Prostate gland (tissue), 2 donors: ENCODE measurements around the gene PPM1K. TPM values are rescaled to one million over a fixed set of nuclear protein-coding genes. Genes with fewer than 3 reads are reported as not detected.

Experiments
- DNase-seq: peaks from one replicate; pipeline ENCODE4 v3.0.0-alpha.2; 2019; ENCODE audit warnings: low spot score
- H3K27ac ChIP-seq, 2 donors: fragments of 200-600 bp; sonication (generic); 2 replicates each; pipeline ENCODE4 v1.5.1; 2017 to 2019
- H3K27me3 ChIP-seq: fragments of 200-600 bp; sonication (generic); replicated peaks from 2 replicates; pipeline ENCODE4 v1.5.1; 2019; ENCODE audit not compliant: insufficient read depth
- H3K36me3 ChIP-seq, 2 donors: fragments of 200-600 bp; sonication (generic); 1 replicate in 1 of 2; 2 replicates in 1 of 2; pipeline versions ENCODE4 v1.5.1 to v1.8.1; 2017 to 2019
- H3K4me1 ChIP-seq: fragments of 200-600 bp; sonication (generic); replicated peaks from 2 replicates; pipeline ENCODE4 v1.5.1; 2019
- H3K4me3 ChIP-seq, 2 donors: fragments of 200-600 bp; sonication (generic); 2 replicates each; pipeline ENCODE4 v1.5.1; 2017 to 2019
- H3K9me3 ChIP-seq: fragments of 200-600 bp; sonication (generic); 2 replicates; pipeline ENCODE4 v1.5.1; 2017
- POLR2A ChIP-seq: fragments of 450-650 bp; IDR thresholded peaks from one replicate; pipeline ENCODE4 v1.6.1; 2016; ENCODE audit warnings: antibody characterized with exemption, mild to moderate bottlenecking
- POLR2AphosphoS5 ChIP-seq: sonication (generic); formaldehyde crosslinking; IDR thresholded peaks from one replicate; pipeline ENCODE4 v1.6.1; 2017; ENCODE audit warnings: antibody characterized with exemption
- WGBS: methylation state at CpG from one replicate; pipeline ENCODE4 v1.1.5; 2018; 5-methylcytosine and 5-hydroxymethylcytosine counted together
- intact Hi-C: fragments of 100-400 bp; cut with DNase I; formaldehyde crosslinking; loops from one replicate; pipeline ENCODE4 v1.14.2; 2022
- total RNA-seq, 2 donors: library from RNA; depleted of rRNA; stranded (reverse); fragments of >200 nt; gene quantifications; one replicate each; pipeline ENCODE4 v1.1.0, GENCODE V29; 2016
- TF ChIP-seq, protein P1 (sequence below), 4 experiments: fragments of 200-600 bp in 2 of 4; fragments of 450-650 bp in 2 of 4; sonication (generic) in 2 of 4; IDR thresholded peaks; 1 replicate in 3 of 4; 2 replicates in 1 of 4; pipeline ENCODE4 v1.5.1; 2016 to 2019; ENCODE audit warnings: antibody characterized with exemption in 4 of 4, mild to moderate bottlenecking in 2 of 4, moderate library complexity in 2 of 4

PPM1K gene
- total RNA-seq, 2 donors from 2014 or later: 63.7 to 65.1 TPM

DNA sequence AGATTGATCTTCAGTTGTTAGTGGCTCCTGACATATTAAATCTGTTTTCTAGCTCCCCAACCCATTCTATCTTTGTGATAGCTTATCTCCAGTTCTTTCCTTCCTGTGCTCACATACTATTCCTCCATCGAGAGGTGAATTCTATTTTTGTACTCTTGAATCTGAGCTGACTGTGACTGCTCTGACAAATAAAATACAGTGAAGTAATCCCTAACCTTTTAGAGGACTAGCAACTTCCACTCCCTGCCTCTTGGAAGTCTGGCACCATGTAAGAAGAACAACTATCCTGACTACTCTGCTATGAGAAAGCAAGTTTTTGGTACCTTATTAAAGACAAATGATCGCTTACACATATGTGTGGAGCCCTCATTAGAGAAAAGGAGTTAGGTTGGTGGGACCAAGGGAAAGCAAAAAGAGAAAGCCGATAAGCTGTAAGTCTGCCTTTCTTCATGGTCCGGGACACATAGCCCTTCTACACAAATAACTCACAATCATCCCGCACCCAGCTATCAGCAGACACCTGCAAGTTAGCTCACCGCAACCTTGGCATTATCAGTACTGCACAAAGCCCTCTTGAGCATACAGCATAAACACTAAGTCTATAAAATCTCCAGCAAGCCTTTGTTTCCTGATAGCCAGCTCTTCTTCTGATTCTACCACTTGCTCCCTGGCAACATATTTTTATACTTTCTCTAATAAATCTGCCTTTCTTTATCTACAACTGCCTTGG, 13.5 kb upstream of the PPM1K start:
- H3K4me3 ChIP-seq: no peak overlapping the region
- H3K36me3 ChIP-seq: no peaks in the 10 kb centered on the region
- no peaks in the 10 kb centered on the region for H3K27me3 ChIP-seq
- no peak for TF ChIP-seq POLR2A
- TF ChIP-seq, protein P1, sequence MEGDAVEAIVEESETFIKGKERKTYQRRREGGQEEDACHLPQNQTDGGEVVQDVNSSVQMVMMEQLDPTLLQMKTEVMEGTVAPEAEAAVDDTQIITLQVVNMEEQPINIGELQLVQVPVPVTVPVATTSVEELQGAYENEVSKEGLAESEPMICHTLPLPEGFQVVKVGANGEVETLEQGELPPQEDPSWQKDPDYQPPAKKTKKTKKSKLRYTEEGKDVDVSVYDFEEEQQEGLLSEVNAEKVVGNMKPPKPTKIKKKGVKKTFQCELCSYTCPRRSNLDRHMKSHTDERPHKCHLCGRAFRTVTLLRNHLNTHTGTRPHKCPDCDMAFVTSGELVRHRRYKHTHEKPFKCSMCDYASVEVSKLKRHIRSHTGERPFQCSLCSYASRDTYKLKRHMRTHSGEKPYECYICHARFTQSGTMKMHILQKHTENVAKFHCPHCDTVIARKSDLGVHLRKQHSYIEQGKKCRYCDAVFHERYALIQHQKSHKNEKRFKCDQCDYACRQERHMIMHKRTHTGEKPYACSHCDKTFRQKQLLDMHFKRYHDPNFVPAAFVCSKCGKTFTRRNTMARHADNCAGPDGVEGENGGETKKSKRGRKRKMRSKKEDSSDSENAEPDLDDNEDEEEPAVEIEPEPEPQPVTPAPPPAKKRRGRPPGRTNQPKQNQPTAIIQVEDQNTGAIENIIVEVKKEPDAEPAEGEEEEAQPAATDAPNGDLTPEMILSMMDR (IDR thresholded peaks at IDR 0.05): no peak
- no peak for TF ChIP-seq POLR2AphosphoS5
- 66% methylated on average over 6 of the region's 6 CpGs for WGBS
- H3K9me3 ChIP-seq: no peaks in the 10 kb centered on the region
- no peak overlapping the region for H3K27ac ChIP-seq
- DNase-seq: no peak
- H3K4me1 ChIP-seq: no peaks in the 10 kb centered on the region
- intact Hi-C loops: loop anchor here (5.0 to 10.0 kb wide), 3 partner anchors 44 to 297 kb away; partner anchors contain the start of genes HERC3 and HERC5

DNA sequence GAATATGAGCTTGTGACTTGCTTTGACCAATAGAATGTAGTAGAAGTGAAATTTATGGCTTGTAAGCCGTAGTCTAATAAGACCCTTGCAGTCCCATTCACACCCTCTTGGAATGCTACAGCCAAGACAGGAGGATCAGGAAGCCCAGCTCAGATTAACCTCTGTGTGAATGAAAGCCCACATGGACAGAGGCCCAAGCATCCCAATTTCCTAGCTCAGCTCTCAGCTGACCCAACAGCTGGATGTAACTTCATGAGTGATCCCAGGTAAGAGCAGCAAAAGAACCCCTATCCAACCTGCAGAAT, 12.8 kb upstream of the PPM1K start:
- Histone ChIP-seq H3K36me3 (no peaks in the 10 kb centered on the region), H3K27ac (no peak overlapping the region), H3K4me3 (no peak overlapping the region), H3K9me3 (no peaks in the 10 kb centered on the region), H3K4me1 (no peaks in the 10 kb centered on the region), H3K27me3 (no peaks in the 10 kb centered on the region)
- intact Hi-C loops: loop anchor here (5.0 to 10.0 kb wide), 3 partner anchors 45 to 298 kb away; partner anchors contain the start of genes HERC3 and HERC5
- no peak for DNase-seq
- WGBS: 94% methylated on average over 1 of the region's 1 CpG
- no peak for TF ChIP-seq POLR2AphosphoS5
- no peak for TF ChIP-seq POLR2A
- TF ChIP-seq, protein P1 (IDR thresholded peaks at IDR 0.05): no peak

DNA sequence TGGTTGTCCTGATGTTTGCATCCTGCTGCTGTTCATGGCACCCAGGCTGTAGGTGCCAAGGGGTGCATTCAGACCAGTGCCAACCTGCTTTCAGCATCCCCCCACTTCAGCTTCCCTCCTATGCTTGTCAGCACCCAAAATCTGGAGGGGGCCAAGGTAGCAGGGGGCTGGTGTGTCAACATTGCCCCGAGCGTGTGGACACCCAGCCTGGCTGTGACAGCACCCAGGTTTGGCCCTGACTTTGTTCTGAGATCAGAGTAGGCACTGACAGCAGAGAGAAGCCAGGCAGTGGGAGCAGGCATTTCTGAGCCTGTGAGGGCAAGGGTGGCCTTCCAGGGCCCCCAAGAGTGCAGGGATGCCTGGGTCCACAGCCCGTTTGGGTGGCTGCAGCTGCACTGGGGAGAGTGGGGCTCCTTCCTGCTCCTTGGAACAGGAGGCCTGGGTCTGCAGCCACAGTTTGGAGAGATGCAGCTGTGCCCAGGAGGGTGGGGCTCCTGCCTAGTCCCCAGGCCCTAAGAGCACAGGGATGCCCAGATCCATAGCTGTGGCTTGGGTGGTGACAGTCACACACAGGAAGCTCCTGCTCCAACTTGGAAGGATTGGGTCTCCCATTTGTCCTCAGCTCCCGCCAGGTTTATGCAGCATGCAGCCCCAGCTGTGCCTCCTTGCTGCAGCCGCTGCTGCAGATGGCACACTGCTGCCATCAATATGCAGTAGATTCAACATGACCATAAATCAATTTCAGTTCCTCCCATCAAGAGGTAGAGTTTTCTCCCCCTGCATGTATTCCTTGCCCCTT, 12.3 kb upstream of the PPM1K start:
- Histone ChIP-seq H3K4me3 (no peak overlapping the region), H3K4me1 (no peaks in the 10 kb centered on the region), H3K9me3 (no peaks in the 10 kb centered on the region), H3K27ac (no peak overlapping the region), H3K36me3 (no peaks in the 10 kb centered on the region), H3K27me3 (no peaks in the 10 kb centered on the region)
- TF ChIP-seq POLR2AphosphoS5 (no peak), POLR2A (no peak)
- TF ChIP-seq, protein P1 (IDR thresholded peaks at IDR 0.05): no peak
- DNase-seq: no peak
- 100% methylated on average over 5 of the region's 5 CpGs for WGBS
- intact Hi-C loops: loop anchor here (5.0 to 10.0 kb wide), 3 partner anchors 46 to 298 kb away; partner anchors contain the start of genes HERC3 and HERC5

DNA sequence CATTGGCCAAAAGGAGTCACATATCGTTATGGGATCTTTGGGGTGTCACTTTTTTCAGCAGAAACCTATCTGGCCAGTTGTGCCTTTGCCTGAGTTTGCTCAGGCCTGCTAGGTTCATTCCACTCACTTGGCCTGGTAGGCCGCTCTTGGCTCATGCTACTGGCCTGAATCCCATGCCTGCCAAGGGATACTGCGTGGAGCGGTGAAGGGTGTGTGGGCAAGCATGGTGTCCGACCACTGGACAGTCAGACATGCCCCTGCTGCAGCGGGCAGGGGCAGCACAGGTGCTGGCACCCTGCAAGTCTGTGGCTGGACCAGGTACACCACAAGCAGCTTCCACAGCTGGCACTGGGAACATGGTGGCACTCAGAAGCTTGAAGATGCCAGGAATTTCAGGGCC, 11.3 kb upstream of the PPM1K start:
- H3K9me3 ChIP-seq: no peaks in the 10 kb centered on the region
- WGBS: 95% methylated on average over 6 of the region's 6 CpGs
- H3K4me3 ChIP-seq: no peak overlapping the region
- no peaks in the 10 kb centered on the region for H3K4me1 ChIP-seq
- intact Hi-C loops: loop anchor here (5.0 to 10.0 kb wide), 3 partner anchors 47 to 299 kb away; partner anchors contain the start of genes HERC3 and HERC5
- H3K36me3 ChIP-seq: no peaks in the 10 kb centered on the region
- H3K27me3 ChIP-seq: no peaks in the 10 kb centered on the region
- H3K27ac ChIP-seq: no peak overlapping the region
- no peak for TF ChIP-seq POLR2AphosphoS5
- TF ChIP-seq, protein P1 (IDR thresholded peaks at IDR 0.05): no peak
- TF ChIP-seq POLR2A: no peak
- no peak for DNase-seq
